Subcutaneous abdominal adipose tissue (tissue), 5 donors: ENCODE results near the gene ICA1.

Source experiments
- H3K27ac ChIP-seq: one replicate; pipeline ENCODE4 v1.7.0; 2013; ENCODE audit warnings: low read depth, mild to moderate bottlenecking, inconsistent platforms, low read length, moderate library complexity
- H3K27me3 ChIP-seq, 5 donors: one replicate each; pipeline ENCODE4 v1.7.0; 2013; ENCODE audit warnings: low read length in 5 of 5, inconsistent platforms in 1 of 5; ENCODE audit not compliant: control insufficient read depth in 5 of 5, insufficient read depth in 4 of 5
- H3K36me3 ChIP-seq, 5 donors: one replicate each; pipeline ENCODE4 v1.7.0; 2013; ENCODE audit warnings: low read length in 5 of 5; ENCODE audit not compliant: control insufficient read depth in 5 of 5, insufficient read depth in 5 of 5
- H3K4me1 ChIP-seq, 5 donors: one replicate each; pipeline ENCODE4 v1.7.0; 2013; ENCODE audit warnings: low read length in 5 of 5, mild to moderate bottlenecking in 3 of 5, moderate library complexity in 1 of 5; ENCODE audit not compliant: control insufficient read depth in 5 of 5, insufficient read depth in 5 of 5
- H3K4me3 ChIP-seq, 5 donors: one replicate each; pipeline ENCODE4 v1.7.0; 2013; ENCODE audit warnings: low read length in 5 of 5, low read depth in 1 of 5
- H3K9ac ChIP-seq, 5 donors: one replicate each; pipeline ENCODE4 v1.7.0; 2013; ENCODE audit warnings: low read length in 5 of 5, mild to moderate bottlenecking in 4 of 5, moderate library complexity in 3 of 5
- H3K9me3 ChIP-seq, 5 donors: one replicate each; pipeline ENCODE4 v1.7.0; 2013; ENCODE audit warnings: low read length in 5 of 5; ENCODE audit not compliant: control insufficient read depth in 5 of 5
- donor health status: healthy.
- donor health status: healthy.
- donor health status: healthy.
- donor health status: healthy.
- donor health status: healthy.

ICA1 gene

GRCh38 chr7:8128449-8129317 lies 133.3 kb downstream of the ICA1 start:
- Histone ChIP-seq H3K27ac (no peak overlapping the region), H3K9me3 (no peaks in the 10 kb centered on the region), H3K36me3 (peaks cover 0 to 15% (median 5%) of the 10 kb centered on the region in 5 donors), H3K27me3 (no peaks in the 10 kb centered on the region), H3K9ac (no peak overlapping the region), H3K4me1 (peaks cover 0 to 13% (median 4%) of the 10 kb centered on the region in 5 donors), H3K4me3 (no peak overlapping the region)

- Histone ChIP-seq H3K27ac (no peak overlapping the region), H3K9ac (no peak overlapping the region), H3K9me3 (no peaks in the 10 kb centered on the region), H3K27me3 (no peaks in the 10 kb centered on the region), H3K36me3 (peaks cover 0 to 31% (median 14%) of the 10 kb centered on the region in 5 donors), H3K4me1 (peaks cover 0 to 11% (median 3%) of the 10 kb centered on the region in 5 donors), H3K4me3 (no peak overlapping the region)
Observed at GRCh38 chr7:8126601-8127167, 135.3 kb downstream of the ICA1 start.

GRCh38 chr7:8125680-8126444 lies 136.1 kb downstream of the ICA1 start:
- peaks cover 0 to 35% (median 14%) of the 10 kb centered on the region in 5 donors for H3K36me3 ChIP-seq
- H3K9me3 ChIP-seq: no peaks in the 10 kb centered on the region
- no peak overlapping the region for H3K4me3 ChIP-seq
- no peak overlapping the region for H3K27ac ChIP-seq
- H3K4me1 ChIP-seq: peaks cover 0 to 13% (median 4%) of the 10 kb centered on the region in 5 donors
- no peaks in the 10 kb centered on the region for H3K27me3 ChIP-seq
- no peak overlapping the region for H3K9ac ChIP-seq

GRCh38 chr7:8121243-8121642 lies 140.7 kb downstream of the ICA1 start:
- H3K4me1 ChIP-seq: peaks cover 0 to 21% (median 12%) of the 10 kb centered on the region in 5 donors
- H3K9ac ChIP-seq: no peak overlapping the region
- H3K27ac ChIP-seq: no peak overlapping the region
- H3K9me3 ChIP-seq: no peaks in the 10 kb centered on the region
- H3K27me3 ChIP-seq: no peaks in the 10 kb centered on the region
- H3K4me3 ChIP-seq: no peak overlapping the region
- H3K36me3 ChIP-seq: peaks cover 0 to 44% (median 17%) of the 10 kb centered on the region in 5 donors

GRCh38 chr7:8120390-8121058 lies 141.4 kb downstream of the ICA1 start:
- no peaks in the 10 kb centered on the region for H3K27me3 ChIP-seq
- H3K27ac ChIP-seq: no peak overlapping the region
- peak overlapping the region in 2 of 5 donors; percentile 2 to 22 for H3K9ac ChIP-seq
- H3K4me1 ChIP-seq: peaks cover 0 to 15% (median 10%) of the 10 kb centered on the region in 5 donors
- no peaks in the 10 kb centered on the region for H3K9me3 ChIP-seq
- H3K4me3 ChIP-seq: no peak overlapping the region
- peaks cover 0 to 38% (median 12%) of the 10 kb centered on the region in 5 donors for H3K36me3 ChIP-seq

GRCh38 chr7:8119262-8119661 lies 142.7 kb downstream of the ICA1 start:
- H3K4me3 ChIP-seq: no peak overlapping the region
- peaks cover 0 to 34% (median 12%) of the 10 kb centered on the region in 5 donors for H3K36me3 ChIP-seq
- no peaks in the 10 kb centered on the region for H3K27me3 ChIP-seq
- no peaks in the 10 kb centered on the region for H3K9me3 ChIP-seq
- no peak overlapping the region for H3K9ac ChIP-seq
- no peak overlapping the region for H3K27ac ChIP-seq
- H3K4me1 ChIP-seq: peaks cover 0 to 15% (median 10%) of the 10 kb centered on the region in 5 donors

- H3K9me3 ChIP-seq: no peaks in the 10 kb centered on the region
- H3K4me3 ChIP-seq: no peak overlapping the region
- no peaks in the 10 kb centered on the region for H3K27me3 ChIP-seq
- H3K27ac ChIP-seq: no peak overlapping the region
- H3K36me3 ChIP-seq: peaks cover 0 to 28% (median 8%) of the 10 kb centered on the region in 5 donors
- H3K4me1 ChIP-seq: peaks cover 0 to 15% (median 10%) of the 10 kb centered on the region in 5 donors
- H3K9ac ChIP-seq: no peak overlapping the region
Observed at GRCh38 chr7:8117195-8117594, 144.8 kb downstream of the ICA1 start.

- Histone ChIP-seq H3K27me3 (no peaks in the 10 kb centered on the region), H3K9me3 (no peaks in the 10 kb centered on the region), H3K36me3 (peaks cover 0 to 19% (median 3%) of the 10 kb centered on the region in 5 donors), H3K4me1 (peaks cover 0 to 10% (median 7%) of the 10 kb centered on the region in 5 donors), H3K27ac (no peak overlapping the region), H3K4me3 (no peak overlapping the region), H3K9ac (no peak overlapping the region)
Observed at GRCh38 chr7:8115547-8116402, 146.2 kb downstream of the ICA1 start.

GRCh38 chr7:8114175-8114574 lies 147.8 kb downstream of the ICA1 start:
- Histone ChIP-seq H3K27me3 (no peaks in the 10 kb centered on the region), H3K4me3 (no peak overlapping the region), H3K9me3 (no peaks in the 10 kb centered on the region), H3K27ac (no peak overlapping the region), H3K4me1 (peaks cover 0 to 18% (median 7%) of the 10 kb centered on the region in 5 donors), H3K36me3 (peaks cover 0 to 10% (median 3%) of the 10 kb centered on the region in 5 donors), H3K9ac (no peak overlapping the region)
